Endothelial cell of umbilical vein (primary cell): ENCODE measurements around the gene SCARF2.

Experiments
- CTCF ChIP-seq, 2 donors: IDR thresholded peaks; 1 replicate in 1 of 2; 2 replicates in 1 of 2; pipeline ENCODE4 v1.5.1; 2011; ENCODE audit warnings: low read length in 2 of 2, mild to moderate bottlenecking in 2 of 2, moderate library complexity in 2 of 2, control low read depth in 1 of 2, inconsistent platforms in 1 of 2, low read depth in 1 of 2; ENCODE audit not compliant: insufficient read depth in 1 of 2; ENCODE audit errors: extremely low read depth in 1 of 2
- EZH2 ChIP-seq: IDR thresholded peaks from 2 replicates; pipeline ENCODE4 v1.6.1; 2012; ENCODE audit warnings: borderline replicate concordance, low read depth, mild to moderate bottlenecking, moderate library complexity, low read length, inconsistent platforms; ENCODE audit not compliant: severe bottlenecking
- GATA2 ChIP-seq: IDR thresholded peaks from 2 replicates; pipeline ENCODE4 v1.7.0; 2011; ENCODE audit warnings: low read depth, mild to moderate bottlenecking, moderate library complexity, mixed read lengths, low read length; ENCODE audit not compliant: insufficient read length, insufficient read depth
- MAX ChIP-seq: IDR thresholded peaks from 2 replicates; pipeline ENCODE4 v1.6.1; 2011; ENCODE audit not compliant: insufficient read depth, insufficient read length
- MYC ChIP-seq: IDR thresholded peaks from one replicate; pipeline ENCODE4 v1.6.1; 2011; ENCODE audit warnings: mild to moderate bottlenecking, low read depth, low read length
- POLR2A ChIP-seq: IDR thresholded peaks from 2 replicates; pipeline ENCODE4 v1.6.1; 2012; ENCODE audit warnings: low read depth, mild to moderate bottlenecking, control low read depth, low read length
- POLR2AphosphoS5 ChIP-seq: IDR thresholded peaks from 2 replicates; pipeline ENCODE4 v1.6.1; 2012; ENCODE audit warnings: low read depth, mild to moderate bottlenecking, control low read depth, low read length, moderate library complexity; ENCODE audit not compliant: insufficient read depth

- TF ChIP-seq CTCF (IDR thresholded peaks at IDR 0.05; ENCODE audit: extremely low read depth in 1 of 2, insufficient read depth in 1 of 2, low read depth in 1 of 2, low read length in 2 of 2) (no peak), MAX (no peak), POLR2AphosphoS5 (no peak), POLR2A (no peak), GATA2 (no peak), EZH2 (no peak), MYC (no peak)
Observed at GRCh38 chr22:20483771-20484170, 46.1 kb upstream of the SCARF2 start.
